Vagina (tissue), 2 donors: ENCODE results near the gene TMEM170A. TPM values are rescaled to one million over a fixed set of nuclear protein-coding genes. Genes with fewer than 3 reads are reported as not detected.
A peak's percentile ranks its signal among the peaks of the same experiment; 100 is the strongest.

Source experiments
- DNase-seq, 2 donors: peaks; one replicate each; pipeline ENCODE4 v3.0.0-alpha.2; 2017; ENCODE audit errors: extremely low spot score in 2 of 2
- H3K27ac ChIP-seq: fragments of 200-600 bp; sonication (generic); one replicate; pipeline ENCODE4 v1.5.1; 2019
- H3K27me3 ChIP-seq: fragments of 200-600 bp; sonication (generic); one replicate; pipeline ENCODE4 v1.5.1; 2019
- H3K36me3 ChIP-seq, 2 donors: fragments of 200-600 bp; sonication (generic); one replicate each; pipeline ENCODE4 v1.5.1; 2017 to 2019
- H3K4me1 ChIP-seq: fragments of 200-600 bp; sonication (generic); one replicate; pipeline ENCODE4 v1.5.1; 2019
- H3K4me3 ChIP-seq, 2 donors: fragments of 200-600 bp; sonication (generic); 1 replicate in 1 of 2; 2 replicates in 1 of 2; pipeline ENCODE4 v1.5.1; 2016 to 2019
- H3K9me3 ChIP-seq: fragments of 200-600 bp; sonication (generic); one replicate; pipeline ENCODE4 v1.5.1; 2019
- CTCF ChIP-seq, 3 experiments: fragments of 450-650 bp in 2 of 3; fragments of 200-600 bp in 1 of 3; sonication (generic) in 1 of 3; IDR thresholded peaks; one replicate each; pipeline ENCODE4 v1.5.1; 2017 to 2019; ENCODE audit warnings: antibody characterized with exemption in 3 of 3, mild to moderate bottlenecking in 2 of 3, moderate library complexity in 2 of 3
- POLR2A ChIP-seq, 2 donors: fragments of 450-650 bp; IDR thresholded peaks; one replicate each; pipeline ENCODE4 v1.6.1; 2017; ENCODE audit warnings: antibody characterized with exemption in 2 of 2, mild to moderate bottlenecking in 2 of 2, moderate library complexity in 2 of 2
- POLR2AphosphoS5 ChIP-seq, 2 donors: sonication (generic); formaldehyde crosslinking; IDR thresholded peaks; one replicate each; pipeline ENCODE4 v1.9.0; 2017; ENCODE audit warnings: antibody characterized with exemption in 2 of 2, mild to moderate bottlenecking in 2 of 2, low read depth in 1 of 2; ENCODE audit not compliant: insufficient read depth in 1 of 2
- intact Hi-C: fragments of 100-400 bp; cut with DNase I; formaldehyde crosslinking; loops from one replicate; pipeline ENCODE4 v1.15.1; 2023
- total RNA-seq: library from RNA; depleted of rRNA; stranded (reverse); fragments of >200 nt; gene quantifications from one replicate; pipeline ENCODE4 v1.2.3, GENCODE V29; 2016

The TMEM170A gene
- total RNA-seq, 1 donor from 2014 or later, result 21.9 TPM

- Histone ChIP-seq H3K4me3 (no peak overlapping the region), H3K27me3 (no peaks in the 10 kb centered on the region), H3K4me1 (no peaks in the 10 kb centered on the region), H3K36me3 (peaks cover 0 to 27% of the 10 kb centered on the region in 2 donors), H3K27ac (no peak overlapping the region), H3K9me3 (no peaks in the 10 kb centered on the region)
- DNase-seq, result no peak
- TF ChIP-seq POLR2AphosphoS5 (IDR thresholded peaks at IDR 0.05; ENCODE audit: insufficient read depth in 1 of 2, low read depth in 1 of 2) (no peak), POLR2A (IDR thresholded peaks at IDR 0.05) (no peak), CTCF (IDR thresholded peaks at IDR 0.05) (no peak)
- intact Hi-C loops, result no loop called here
Measured at GRCh38 chr16:75413951-75414350, 50.5 kb downstream of the TMEM170A start.

- Histone ChIP-seq H3K4me1 (peaks cover 13% of the 10 kb centered on the region), H3K9me3 (no peaks in the 10 kb centered on the region), H3K4me3 (no peak overlapping the region), H3K27ac (no peak overlapping the region), H3K27me3 (no peaks in the 10 kb centered on the region), H3K36me3 (peaks cover 0 to 30% of the 10 kb centered on the region in 2 donors)
- DNase-seq, result no peak
- TF ChIP-seq POLR2AphosphoS5 (IDR thresholded peaks at IDR 0.05; ENCODE audit: insufficient read depth in 1 of 2, low read depth in 1 of 2) (no peak), POLR2A (IDR thresholded peaks at IDR 0.05) (no peak), CTCF (IDR thresholded peaks at IDR 0.05) (no peak)
- intact Hi-C loops, result loop anchor here (10.0 kb wide), 1 partner anchor 212 kb away; no protein-coding TSS in a partner anchor
Measured at GRCh38 chr16:75406943-75407342, 57.5 kb downstream of the TMEM170A start.

- Histone ChIP-seq H3K27ac (peak overlapping the region; percentile 76), H3K4me3 (no peak overlapping the region), H3K9me3 (no peaks in the 10 kb centered on the region), H3K36me3 (peaks cover 0 to 5% of the 10 kb centered on the region in 2 donors), H3K4me1 (peaks cover 18% of the 10 kb centered on the region), H3K27me3 (no peaks in the 10 kb centered on the region)
- intact Hi-C loops, result loop anchor here (10.0 kb wide), 1 partner anchor 208 kb away; no protein-coding TSS in a partner anchor
- TF ChIP-seq CTCF (IDR thresholded peaks at IDR 0.05), result peak in 2 of 3 experiments; percentile 56 to 57
- no peak for TF ChIP-seq POLR2A (IDR thresholded peaks at IDR 0.05)
- TF ChIP-seq POLR2AphosphoS5 (IDR thresholded peaks at IDR 0.05; ENCODE audit: insufficient read depth in 1 of 2, low read depth in 1 of 2), result no peak
- DNase-seq, result no peak
Measured at GRCh38 chr16:75402821-75403475, 61.5 kb downstream of the TMEM170A start.

GRCh38 chr16:75402159-75402820 is 62.2 kb downstream of the TMEM170A start:
- Histone ChIP-seq H3K9me3 (no peaks in the 10 kb centered on the region), H3K4me1 (peaks cover 18% of the 10 kb centered on the region), H3K27me3 (no peaks in the 10 kb centered on the region), H3K4me3 (no peak overlapping the region), H3K27ac (peak overlapping the region; percentile 76), H3K36me3 (peaks cover 0 to 5% of the 10 kb centered on the region in 2 donors)
- intact Hi-C loops, result loop anchor here (10.0 kb wide), 1 partner anchor 207 kb away; no protein-coding TSS in a partner anchor
- peak; percentile 14 to 87 for TF ChIP-seq POLR2AphosphoS5 (IDR thresholded peaks at IDR 0.05; ENCODE audit: insufficient read depth in 1 of 2, low read depth in 1 of 2)
- TF ChIP-seq CTCF (IDR thresholded peaks at IDR 0.05), result no peak
- no peak for TF ChIP-seq POLR2A (IDR thresholded peaks at IDR 0.05)
- no peak for DNase-seq
